HepG2 (cell line): ENCODE results near the gene NUBP1. TPM values are rescaled to one million over a fixed set of nuclear protein-coding genes. Genes with fewer than 3 reads are reported as not detected.

ENCODE experiments used
- CHCHD3 ChIP-seq: sonication (generic); formaldehyde crosslinking; IDR thresholded peaks from 2 replicates; pipeline ENCODE4 v1.8.0; 2022; ENCODE audit warnings: mild to moderate bottlenecking, missing genetic modification reagents, moderate library complexity
- ERF ChIP-seq: IDR thresholded peaks from 2 replicates; pipeline ENCODE4 v1.6.1; 2018; ENCODE audit warnings: missing biosample characterization, missing genetic modification reagents
- FIP1L1 ChIP-seq: fragments of 200-400 bp; formaldehyde crosslinking; IDR thresholded peaks from 2 replicates; pipeline ENCODE4 v1.6.1; 2018; ENCODE audit warnings: low read depth, mild to moderate bottlenecking, low read length, moderate library complexity, borderline replicate concordance; ENCODE audit not compliant: insufficient read depth
- TBX3 ChIP-seq: fragments of 450-650 bp; IDR thresholded peaks from 2 replicates; pipeline ENCODE4 v1.6.1; 2017; ENCODE audit warnings: antibody characterized with exemption, mild to moderate bottlenecking, inconsistent platforms, borderline replicate concordance
- ZEB1 ChIP-seq: IDR thresholded peaks from 2 replicates; pipeline ENCODE4 v1.6.1; 2012; ENCODE audit warnings: mild to moderate bottlenecking, low read depth, inconsistent platforms; ENCODE audit not compliant: insufficient replicate concordance
- ZNF335 ChIP-seq: sonication (generic); formaldehyde crosslinking; IDR thresholded peaks from 2 replicates; pipeline ENCODE4 v1.4.0; 2020; ENCODE audit warnings: missing genetic modification reagents
- ZNF441 ChIP-seq: sonication (generic); formaldehyde crosslinking; IDR thresholded peaks from 2 replicates; pipeline ENCODE4 v1.7.0; 2021; ENCODE audit warnings: missing genetic modification reagents, borderline replicate concordance
- ZNF615 ChIP-seq: sonication (generic); formaldehyde crosslinking; IDR thresholded peaks from 2 replicates; pipeline ENCODE4 v1.5.0; 2020; ENCODE audit warnings: mild to moderate bottlenecking, missing genetic modification reagents, borderline replicate concordance
- ZSCAN9 ChIP-seq: IDR thresholded peaks from 2 replicates; pipeline ENCODE4 v1.6.1; 2016; ENCODE audit warnings: borderline replicate concordance
- polyA plus RNA-seq, 8 experiments: library from polyadenylated mRNA; depleted of rRNA in 3 of 8; stranded (reverse) in 7 of 8; unstranded in 1 of 8; fragments of >200 nt; fragmentation: Illumina TruSeq in 4 of 8; extraction: Trizol in 4 of 8; gene quantifications; 2 replicates each; pipeline versions ENCODE4 v1.2.1 to v1.2.3, GENCODE V29; 2011 to 2016; ENCODE audit warnings: low read depth in 4 of 8, missing spikeins in 1 of 8, mixed read lengths in 1 of 8; ENCODE audit not compliant: insufficient read depth in 1 of 8
- total RNA-seq, 5 experiments: library from RNA; depleted of rRNA; stranded (reverse); fragments of >200 nt; fragmentation: Illumina TruSeq; extraction: Trizol; gene quantifications; 2 replicates each; pipeline ENCODE4 v1.2.3, GENCODE V29; 2016; ENCODE audit warnings: low read depth in 1 of 5
- TF ChIP-seq, protein P1 (sequence below): IDR thresholded peaks from 2 replicates; pipeline ENCODE4 v1.6.1; 2016
- TF ChIP-seq, protein P2 (sequence below), 2 experiments: sonication (generic) in 1 of 2; formaldehyde crosslinking in 1 of 2; IDR thresholded peaks; 2 replicates each; pipeline versions ENCODE4 v1.6.1 to v1.9.0; 2014 to 2022; ENCODE audit warnings: antibody characterized with exemption in 1 of 2, borderline replicate concordance in 1 of 2, inconsistent platforms in 1 of 2, low read depth in 1 of 2, missing genetic modification reagents in 1 of 2
- TF ChIP-seq, protein P3 (sequence below): sonication (generic); formaldehyde crosslinking; IDR thresholded peaks from 2 replicates; pipeline ENCODE4 v1.9.0; 2021; ENCODE audit warnings: missing genetic modification reagents, borderline replicate concordance
- TF ChIP-seq, protein P4 (sequence below): sonication (generic); formaldehyde crosslinking; IDR thresholded peaks from 2 replicates; pipeline ENCODE4 v1.8.0; 2022; ENCODE audit warnings: mild to moderate bottlenecking, missing genetic modification reagents; ENCODE audit not compliant: insufficient replicate concordance
- TF ChIP-seq, protein P5 (sequence below): sonication (generic); formaldehyde crosslinking; IDR thresholded peaks from 2 replicates; pipeline ENCODE4 v1.8.0; 2022; ENCODE audit warnings: missing genetic modification reagents, mild to moderate bottlenecking, inconsistent platforms, borderline replicate concordance

Gene NUBP1
- total and polyA plus RNA-seq, 2 of the 13 experiments (the other 11 are each of a cell fraction or from before 2014, with no cell fraction given): 53.5 to 70.4 TPM

DNA sequence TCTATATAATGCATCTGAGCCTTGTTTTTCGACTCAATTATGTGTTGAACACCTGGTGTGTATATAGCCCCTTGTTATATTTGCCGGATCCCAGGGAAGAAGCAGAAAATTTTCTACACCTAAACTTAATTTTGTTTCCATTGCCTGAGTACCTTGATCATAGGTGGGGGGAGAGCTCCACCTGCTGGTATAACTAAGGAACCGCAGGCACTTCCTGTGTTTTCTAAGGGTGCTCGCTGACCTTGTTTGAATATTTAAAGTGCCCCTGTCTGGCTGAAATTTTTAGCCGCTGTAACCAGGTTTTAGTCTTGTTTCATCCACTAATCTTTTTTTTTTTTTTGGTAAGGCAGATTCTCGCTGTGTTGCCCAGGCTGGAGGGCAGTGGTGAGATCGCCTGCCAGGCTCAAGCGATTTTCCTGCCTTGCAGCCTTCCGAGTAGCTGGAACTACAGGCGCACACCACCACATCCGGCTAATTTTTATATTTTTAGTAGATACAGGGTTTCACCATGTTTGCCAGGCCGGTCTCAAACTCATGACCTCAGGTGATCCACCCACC lies 6.5 kb upstream of the NUBP1 start (continued):
- TF ChIP-seq TBX3 (no peak), ERF (CRISPR knock-in tag) (peak; percentile 76; the same call in 1 of the 2 replicates), ZNF335 (CRISPR knock-in tag) (peak; percentile 22; the same call in 1 of the 2 replicates), ZNF615 (CRISPR knock-in tag) (no peak), ZSCAN9 (CRISPR knock-in tag) (0 out of 2 replicates have a peak, but pooled peaks have one; percentile 20), FIP1L1 (no peak), ZEB1 (peak; percentile 67), ZNF441 (CRISPR knock-in tag) (0 out of 2 replicates have a peak, but pooled peaks have one; percentile 26), CHCHD3 (CRISPR knock-in tag) (no peak)
- TF ChIP-seq, protein P1, sequence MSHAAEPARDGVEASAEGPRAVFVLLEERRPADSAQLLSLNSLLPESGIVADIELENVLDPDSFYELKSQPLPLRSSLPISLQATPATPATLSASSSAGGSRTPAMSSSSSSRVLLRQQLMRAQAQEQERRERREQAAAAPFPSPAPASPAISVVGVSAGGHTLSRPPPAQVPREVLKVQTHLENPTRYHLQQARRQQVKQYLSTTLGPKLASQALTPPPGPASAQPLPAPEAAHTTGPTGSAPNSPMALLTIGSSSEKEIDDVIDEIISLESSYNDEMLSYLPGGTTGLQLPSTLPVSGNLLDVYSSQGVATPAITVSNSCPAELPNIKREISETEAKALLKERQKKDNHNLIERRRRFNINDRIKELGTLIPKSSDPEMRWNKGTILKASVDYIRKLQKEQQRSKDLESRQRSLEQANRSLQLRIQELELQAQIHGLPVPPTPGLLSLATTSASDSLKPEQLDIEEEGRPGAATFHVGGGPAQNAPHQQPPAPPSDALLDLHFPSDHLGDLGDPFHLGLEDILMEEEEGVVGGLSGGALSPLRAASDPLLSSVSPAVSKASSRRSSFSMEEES (CRISPR knock-in tag): peak; percentile 42; the same call in 1 of the 2 replicates
- TF ChIP-seq, protein P2, sequence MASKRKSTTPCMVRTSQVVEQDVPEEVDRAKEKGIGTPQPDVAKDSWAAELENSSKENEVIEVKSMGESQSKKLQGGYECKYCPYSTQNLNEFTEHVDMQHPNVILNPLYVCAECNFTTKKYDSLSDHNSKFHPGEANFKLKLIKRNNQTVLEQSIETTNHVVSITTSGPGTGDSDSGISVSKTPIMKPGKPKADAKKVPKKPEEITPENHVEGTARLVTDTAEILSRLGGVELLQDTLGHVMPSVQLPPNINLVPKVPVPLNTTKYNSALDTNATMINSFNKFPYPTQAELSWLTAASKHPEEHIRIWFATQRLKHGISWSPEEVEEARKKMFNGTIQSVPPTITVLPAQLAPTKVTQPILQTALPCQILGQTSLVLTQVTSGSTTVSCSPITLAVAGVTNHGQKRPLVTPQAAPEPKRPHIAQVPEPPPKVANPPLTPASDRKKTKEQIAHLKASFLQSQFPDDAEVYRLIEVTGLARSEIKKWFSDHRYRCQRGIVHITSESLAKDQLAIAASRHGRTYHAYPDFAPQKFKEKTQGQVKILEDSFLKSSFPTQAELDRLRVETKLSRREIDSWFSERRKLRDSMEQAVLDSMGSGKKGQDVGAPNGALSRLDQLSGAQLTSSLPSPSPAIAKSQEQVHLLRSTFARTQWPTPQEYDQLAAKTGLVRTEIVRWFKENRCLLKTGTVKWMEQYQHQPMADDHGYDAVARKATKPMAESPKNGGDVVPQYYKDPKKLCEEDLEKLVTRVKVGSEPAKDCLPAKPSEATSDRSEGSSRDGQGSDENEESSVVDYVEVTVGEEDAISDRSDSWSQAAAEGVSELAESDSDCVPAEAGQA (IDR thresholded peaks at IDR 0.05; ENCODE audit: low read depth): no peak
- TF ChIP-seq, protein P2 (CRISPR knock-in tag; IDR thresholded peaks at IDR 0.05; ENCODE audit: borderline replicate concordance): no peak
- TF ChIP-seq, protein P3, sequence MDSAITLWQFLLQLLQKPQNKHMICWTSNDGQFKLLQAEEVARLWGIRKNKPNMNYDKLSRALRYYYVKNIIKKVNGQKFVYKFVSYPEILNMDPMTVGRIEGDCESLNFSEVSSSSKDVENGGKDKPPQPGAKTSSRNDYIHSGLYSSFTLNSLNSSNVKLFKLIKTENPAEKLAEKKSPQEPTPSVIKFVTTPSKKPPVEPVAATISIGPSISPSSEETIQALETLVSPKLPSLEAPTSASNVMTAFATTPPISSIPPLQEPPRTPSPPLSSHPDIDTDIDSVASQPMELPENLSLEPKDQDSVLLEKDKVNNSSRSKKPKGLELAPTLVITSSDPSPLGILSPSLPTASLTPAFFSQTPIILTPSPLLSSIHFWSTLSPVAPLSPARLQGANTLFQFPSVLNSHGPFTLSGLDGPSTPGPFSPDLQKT: no peak
- TF ChIP-seq, protein P4, sequence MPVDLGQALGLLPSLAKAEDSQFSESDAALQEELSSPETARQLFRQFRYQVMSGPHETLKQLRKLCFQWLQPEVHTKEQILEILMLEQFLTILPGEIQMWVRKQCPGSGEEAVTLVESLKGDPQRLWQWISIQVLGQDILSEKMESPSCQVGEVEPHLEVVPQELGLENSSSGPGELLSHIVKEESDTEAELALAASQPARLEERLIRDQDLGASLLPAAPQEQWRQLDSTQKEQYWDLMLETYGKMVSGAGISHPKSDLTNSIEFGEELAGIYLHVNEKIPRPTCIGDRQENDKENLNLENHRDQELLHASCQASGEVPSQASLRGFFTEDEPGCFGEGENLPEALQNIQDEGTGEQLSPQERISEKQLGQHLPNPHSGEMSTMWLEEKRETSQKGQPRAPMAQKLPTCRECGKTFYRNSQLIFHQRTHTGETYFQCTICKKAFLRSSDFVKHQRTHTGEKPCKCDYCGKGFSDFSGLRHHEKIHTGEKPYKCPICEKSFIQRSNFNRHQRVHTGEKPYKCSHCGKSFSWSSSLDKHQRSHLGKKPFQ (CRISPR knock-in tag): no peak
- TF ChIP-seq, protein P5, sequence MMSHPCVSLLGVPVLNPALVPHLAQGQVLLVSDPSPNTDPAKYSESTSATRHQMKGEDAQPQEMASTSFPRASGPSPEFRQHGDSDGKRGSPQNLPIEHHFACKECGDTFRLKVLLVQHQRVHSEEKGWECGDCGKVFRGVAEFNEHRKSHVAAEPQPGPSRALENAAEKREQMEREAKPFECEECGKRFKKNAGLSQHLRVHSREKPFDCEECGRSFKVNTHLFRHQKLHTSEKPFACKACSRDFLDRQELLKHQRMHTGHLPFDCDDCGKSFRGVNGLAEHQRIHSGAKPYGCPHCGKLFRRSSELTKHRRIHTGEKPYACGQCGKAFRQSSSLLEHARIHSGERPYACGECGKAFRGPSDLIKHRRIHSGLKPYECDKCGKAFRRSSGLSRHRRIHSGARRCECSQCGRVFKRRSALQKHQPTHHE (CRISPR knock-in tag): no peak
